H1 (cell line): ENCODE measurements around the gene SLC7A5. TPM values are rescaled to one million over a fixed set of nuclear protein-coding genes. Genes with fewer than 3 reads are reported as not detected.

Experiments used
- CTCF ChIA-PET: fragments of 300-600 bp; sonication (Branson Sonifier 250); formaldehyde crosslinking; loops from one replicate; lab custom pipeline; 2021; ENCODE audit not compliant: partially characterized antibody; lab: Charles Lee
- POLR2A ChIA-PET: fragments of 300-600 bp; sonication (Branson Sonifier 250); formaldehyde crosslinking; loops from one replicate; lab custom pipeline; 2021; ENCODE audit warnings: inconsistent platforms; ENCODE audit not compliant: partially characterized antibody; lab: Charles Lee
- DNase-seq, 2 experiments: peaks; one replicate each; pipeline versions ENCODE4 v3.0.0 to v3.0.0-alpha.2; 2010 to 2022; ENCODE audit warnings: low spot score in 2 of 2, low read depth in 1 of 2, mixed read lengths in 1 of 2
- FAIRE-seq: peaks from 2 replicates; lab custom pipeline; 2011; peaks lifted over from hg19 to GRCh38; lab: Jason Lieb, UNC
- H2AFZ ChIP-seq: 2 replicates; pipeline ENCODE4 v1.8.1; 2012; ENCODE audit warnings: low read length, inconsistent platforms
- H2AK5ac ChIP-seq: 2 replicates; pipeline ENCODE4 v1.6.1; 2013; ENCODE audit warnings: low read depth, low read length
- H2BK120ac ChIP-seq: replicated peaks from 2 replicates; pipeline ENCODE3; 2013; ENCODE audit warnings: low read depth, low read length, inconsistent platforms
- H2BK12ac ChIP-seq: 2 replicates; pipeline ENCODE4 v1.6.1; 2013; ENCODE audit warnings: low read depth, low read length
- H2BK15ac ChIP-seq: 2 replicates; pipeline ENCODE4 v1.6.1; 2013; ENCODE audit warnings: low read length
- H2BK20ac ChIP-seq: 2 replicates; pipeline ENCODE4 v1.6.1; 2013; ENCODE audit warnings: low read length
- H2BK5ac ChIP-seq: 2 replicates; pipeline ENCODE4 v1.6.1; 2013; ENCODE audit warnings: low read depth, low read length
- H3K14ac ChIP-seq: 2 replicates; pipeline ENCODE4 v1.6.1; 2013; ENCODE audit warnings: inconsistent platforms; ENCODE audit not compliant: insufficient read length
- H3K18ac ChIP-seq: 2 replicates; pipeline ENCODE4 v1.6.1; 2013; ENCODE audit warnings: low read length; ENCODE audit errors: extremely low read depth
- H3K23ac ChIP-seq: 2 replicates; pipeline ENCODE4 v1.6.1; 2013; ENCODE audit warnings: inconsistent platforms; ENCODE audit not compliant: insufficient read length
- H3K23me2 ChIP-seq: 2 replicates; pipeline ENCODE4 v1.6.1; 2013; ENCODE audit warnings: low read depth, low read length
- H3K27ac ChIP-seq: 2 replicates; pipeline ENCODE4 v1.6.1; 2011; ENCODE audit warnings: low read depth, low read length, inconsistent platforms
- H3K27me3 ChIP-seq, 4 experiments: replicated peaks in 1 of 4; 1 replicate in 1 of 4; 2 replicates in 3 of 4; pipeline versions ENCODE4 v1.6.1 to v1.8.1; 2011 to 2013; ENCODE audit warnings: low read length in 3 of 4, mild to moderate bottlenecking in 3 of 4, inconsistent platforms in 2 of 4, mixed read lengths in 2 of 4, moderate library complexity in 1 of 4; ENCODE audit not compliant: control insufficient read depth in 3 of 4, insufficient read depth in 3 of 4; ENCODE audit errors: extremely low read depth in 1 of 4
- H3K36me3 ChIP-seq, 4 experiments: 2 replicates each; pipeline versions ENCODE4 v1.6.1 to v1.8.1; 2011 to 2013; ENCODE audit warnings: mild to moderate bottlenecking in 4 of 4, low read length in 3 of 4, moderate library complexity in 2 of 4, control low read depth in 1 of 4, inconsistent platforms in 1 of 4; ENCODE audit not compliant: insufficient read depth in 4 of 4, control insufficient read depth in 2 of 4
- H3K4ac ChIP-seq: replicated peaks from 2 replicates; pipeline ENCODE3; 2013; ENCODE audit warnings: low read length, low read depth, mixed read lengths, inconsistent platforms; ENCODE audit not compliant: insufficient read length
- H3K4me1 ChIP-seq, 4 experiments: replicated peaks in 1 of 4; 1 replicate in 1 of 4; 2 replicates in 3 of 4; pipeline versions ENCODE4 v1.6.1 to v1.8.1; 2011 to 2013; ENCODE audit warnings: low read length in 3 of 4, inconsistent platforms in 2 of 4, mixed read lengths in 1 of 4; ENCODE audit not compliant: insufficient read depth in 4 of 4, control insufficient read depth in 3 of 4
- H3K4me2 ChIP-seq, 2 experiments: 2 replicates each; pipeline versions ENCODE4 v1.6.1 to v1.8.1; 2011 to 2013; ENCODE audit warnings: low read depth in 2 of 2, low read length in 2 of 2, control low read depth in 1 of 2, inconsistent platforms in 1 of 2, mild to moderate bottlenecking in 1 of 2; ENCODE audit not compliant: insufficient read depth in 1 of 2
- H3K4me3 ChIP-seq, 4 experiments: fragments of 200-600, 300-600 bp in 1 of 4; sonication (generic), shearing (Covaris generic), sonication (Bioruptor Twin) in 1 of 4; 2 replicates each; pipeline versions ENCODE4 v1.5.1 to v1.8.1; 2011 to 2016; ENCODE audit warnings: low read length in 4 of 4, low read depth in 3 of 4, control low read depth in 2 of 4, inconsistent platforms in 2 of 4, mild to moderate bottlenecking in 2 of 4, mixed read lengths in 1 of 4, moderate library complexity in 1 of 4; ENCODE audit not compliant: insufficient read depth in 2 of 4; ENCODE audit errors: extremely low read depth in 1 of 4
- H3K56ac ChIP-seq: replicated peaks from 2 replicates; pipeline ENCODE3; 2013; ENCODE audit warnings: low read depth, mild to moderate bottlenecking, mixed read lengths, low read length, inconsistent platforms; ENCODE audit not compliant: insufficient read length
- H3K79me1 ChIP-seq: 2 replicates; pipeline ENCODE4 v1.6.1; 2013; ENCODE audit warnings: low read depth, low read length, control low read depth
- H3K79me2 ChIP-seq, 2 experiments: 2 replicates each; pipeline versions ENCODE4 v1.6.1 to v1.8.1; 2012 to 2013; ENCODE audit warnings: low read length in 2 of 2, mild to moderate bottlenecking in 2 of 2, inconsistent platforms in 1 of 2; ENCODE audit not compliant: insufficient read depth in 2 of 2, control insufficient read depth in 1 of 2
- H3K9ac ChIP-seq, 4 experiments: replicated peaks in 1 of 4; 1 replicate in 1 of 4; 2 replicates in 3 of 4; pipeline versions ENCODE4 v1.6.1 to v1.8.1; 2011 to 2013; ENCODE audit warnings: low read depth in 3 of 4, low read length in 3 of 4, control low read depth in 2 of 4, mild to moderate bottlenecking in 2 of 4, moderate library complexity in 2 of 4, inconsistent platforms in 1 of 4; ENCODE audit errors: extremely low read depth in 1 of 4
- H3K9me3 ChIP-seq, 2 experiments: 2 replicates each; pipeline versions ENCODE4 v1.6.1 to v1.8.1; 2012 to 2013; ENCODE audit warnings: mild to moderate bottlenecking in 2 of 2, moderate library complexity in 2 of 2, control low read depth in 1 of 2, inconsistent platforms in 1 of 2, low read depth in 1 of 2, low read length in 1 of 2, mixed read lengths in 1 of 2; ENCODE audit not compliant: insufficient read depth in 2 of 2
- H4K20me1 ChIP-seq, 2 experiments: replicated peaks in 1 of 2; 2 replicates each; pipeline versions ENCODE3 to v1.8.1; 2011 to 2013; ENCODE audit warnings: inconsistent platforms in 2 of 2, low read length in 2 of 2, mild to moderate bottlenecking in 1 of 2; ENCODE audit not compliant: insufficient read depth in 2 of 2, control insufficient read depth in 1 of 2
- H4K5ac ChIP-seq: 2 replicates; pipeline ENCODE4 v1.6.1; 2013; ENCODE audit warnings: low read length, low read depth, mixed read lengths, inconsistent platforms; ENCODE audit not compliant: insufficient read length
- H4K8ac ChIP-seq: 2 replicates; pipeline ENCODE4 v1.8.0; 2013; ENCODE audit warnings: mild to moderate bottlenecking, moderate library complexity, low read length, inconsistent platforms; ENCODE audit not compliant: insufficient read depth; ENCODE audit errors: extremely low read depth
- H4K91ac ChIP-seq: replicated peaks from 2 replicates; pipeline ENCODE3; 2013; ENCODE audit warnings: low read length, mixed read lengths, inconsistent platforms; ENCODE audit not compliant: insufficient read length
- CHD2 ChIP-seq: IDR thresholded peaks from 2 replicates; pipeline ENCODE4 v1.6.1; 2012; ENCODE audit warnings: low read length, improper control_type of control experiment
- RBBP5 ChIP-seq: IDR thresholded peaks from 2 replicates; pipeline ENCODE4 v1.7.1; 2012; ENCODE audit warnings: low read depth, mild to moderate bottlenecking, inconsistent platforms, low read length, moderate library complexity, borderline replicate concordance
- SP1 ChIP-seq: IDR thresholded peaks from 2 replicates; pipeline ENCODE4 v1.6.1; 2011; ENCODE audit warnings: low read depth, low read length
- WGBS, 2 experiments: shearing (Covaris generic) in 1 of 2; methylation state at CpG; one replicate each; pipeline versions ENCODE4 v1.1.6 to v1.1.7; 2013 to 2015; ENCODE audit warnings: low lambda C conversion rate in 2 of 2, mixed read lengths in 2 of 2, inconsistent platforms in 1 of 2, low coverage in 1 of 2, missing lambda C conversion rate in 1 of 2; ENCODE audit not compliant: insufficient replicate concordance in 2 of 2, insufficient coverage in 1 of 2, insufficient read length in 1 of 2; ENCODE audit errors: extremely low coverage in 1 of 2, missing lambda C conversion rate in 1 of 2; 5-methylcytosine and 5-hydroxymethylcytosine counted together
- polyA plus RNA-seq, 7 experiments: library from polyadenylated mRNA; depleted of rRNA in 3 of 7; stranded (reverse) in 5 of 7; unstranded in 2 of 7; fragments of >200 nt in 5 of 7; fragments of 200-250 nt in 2 of 7; gene quantifications; 1 replicate in 5 of 7; 2 replicates in 1 of 7; 4 replicates in 1 of 7; pipeline versions ENCODE4 v1.2.1 to v1.2.3, GENCODE V29; 2011 to 2013; ENCODE audit warnings: missing spikeins in 2 of 7, mixed read lengths in 2 of 7
- total RNA-seq: library from RNA; stranded (reverse); fragmentation: NEBNext Ultra II Directional; extraction: Animal tissue kit (Norgen Biotek cat#: 25700); gene quantifications from 2 replicates; pipeline ENCODE4 v1.2.1, GENCODE V29; 2021

SLC7A5 gene
- total and polyA plus RNA-seq, 2 of the 8 experiments (the other 6 are each of a cell fraction or from before 2014, with no cell fraction given), result 68.2 to 341 TPM

DNA sequence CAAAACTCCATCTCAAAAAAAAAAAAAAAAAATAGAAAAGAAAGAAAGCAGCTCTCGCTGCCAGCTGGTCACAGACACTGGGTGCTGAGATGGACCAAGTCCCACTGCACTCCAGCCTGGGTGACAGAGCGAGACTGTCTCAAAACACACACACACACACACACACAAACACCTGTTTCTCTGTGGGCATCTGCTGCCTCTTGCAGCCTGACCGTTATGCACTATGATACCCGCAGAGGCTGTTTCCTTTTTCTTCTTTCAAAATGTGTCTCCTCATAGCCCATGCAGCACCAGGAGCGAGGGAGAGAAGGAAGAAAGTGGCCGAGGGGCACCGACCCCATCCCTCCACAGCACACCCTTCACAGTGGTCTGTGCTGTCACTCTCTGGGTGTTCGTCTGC lies 66.6 kb downstream of the SLC7A5 start:
- H3K27me3 ChIP-seq, result no peaks in the 10 kb centered on the region
- no peak overlapping the region for H3K23ac ChIP-seq
- no peak overlapping the region for H2BK120ac ChIP-seq
- CTCF ChIA-PET, result interaction anchor here (1.6 to 1.9 kb wide), 3 partner anchors 13 to 47 kb away, joined by 5 to 7 read pairs (median 6); no protein-coding TSS in a partner anchor
- no peaks in the 10 kb centered on the region for H4K20me1 ChIP-seq
- H3K27ac ChIP-seq, result no peak overlapping the region
- no peak overlapping the region for H2BK15ac ChIP-seq
- H3K9ac ChIP-seq, result no peak overlapping the region
- H3K4me1 ChIP-seq, result peaks cover 0 to 14% (median 0%) of the 10 kb centered on the region in 4 experiments; a peak in 2 of 7 replicates
- DNase-seq (no peak), FAIRE-seq (no peak)
- peak overlapping the region; percentile 14 for H3K4ac ChIP-seq
- no peak overlapping the region for H3K14ac ChIP-seq
- H2BK12ac ChIP-seq, result 0 out of 2 replicates have a peak overlapping the region, but pooled peaks have one; percentile 17
- TF ChIP-seq SP1, result no peak
- no peak for TF ChIP-seq CHD2
- no peak for TF ChIP-seq RBBP5
- H4K8ac ChIP-seq, result no peak overlapping the region
- H3K18ac ChIP-seq, result no peak overlapping the region
- H3K4me3 ChIP-seq, result no peak overlapping the region
- no peaks in the 10 kb centered on the region for H3K23me2 ChIP-seq
- no peak overlapping the region for H2AK5ac ChIP-seq
- no peak overlapping the region for H2BK20ac ChIP-seq
- no peaks in the 10 kb centered on the region for H3K79me1 ChIP-seq
- 88% methylated on average over 7 of the region's 8 CpGs; no CpG with 5 or more reads in 1 of the 2 experiments for WGBS, 2 experiments
- POLR2A ChIA-PET, result interaction anchor here (0.7 to 2.7 kb wide), 9 partner anchors 11 to 69 kb away, joined by 3 to 10 read pairs (median 4); no protein-coding TSS in a partner anchor
- H3K9me3 ChIP-seq, result no peaks in the 10 kb centered on the region
- H4K5ac ChIP-seq, result no peak overlapping the region
- no peaks in the 10 kb centered on the region for H3K36me3 ChIP-seq
- no peaks in the 10 kb centered on the region for H3K79me2 ChIP-seq
- no peak overlapping the region for H3K4me2 ChIP-seq
- H4K91ac ChIP-seq, result no peak overlapping the region
- H2AFZ ChIP-seq, result no peak overlapping the region
- no peak overlapping the region for H2BK5ac ChIP-seq
- no peak overlapping the region for H3K56ac ChIP-seq
